ENCODE results near the gene PAOX.

PAOX gene

GRCh38 chr10:133359972-133360610 lies 19.0 kb upstream of the PAOX start:
- CTCF ChIA-PET: interaction anchor here (1.0 to 4.2 kb wide), 2 partner anchors 12 to 30 kb away, joined by 3 to 27 read pairs; no protein-coding TSS in a partner anchor

GRCh38 chr10:133361227-133361626 lies 17.8 kb upstream of the PAOX start:
- H3K27ac ChIP-seq (ENCODE audit: extremely low read depth, low read depth, low read length): no peak overlapping the region
- POLR2A ChIA-PET: interaction anchor here (0.9 to 2.6 kb wide), 3 partner anchors 9 to 11 kb away, joined by 3 to 16 read pairs (median 4); partner anchors contain the start of gene ECHS1

More at GRCh38 chr10:133359972-133360610, 19.0 kb upstream of the PAOX start:
- no peak overlapping the region for H3K4me3 ChIP-seq (ENCODE audit: low read depth, low read length)
- H3K36me3 ChIP-seq (ENCODE audit: control insufficient read depth in 2 of 2, insufficient read depth in 1 of 2, low read length in 2 of 2): peaks cover 0 to 28% of the 10 kb centered on the region in 2 experiments; a peak in 2 of 3 replicates
- H3K4me1 ChIP-seq (ENCODE audit: control insufficient read depth, insufficient read depth, low read length): peaks cover 4% of the 10 kb centered on the region; the same call in 1 of the 2 replicates
- POLR2A ChIA-PET: interaction anchor here (1.2 to 1.4 kb wide), 2 partner anchors 9 to 13 kb away, joined by 4 to 6 read pairs; partner anchors contain the start of gene ECHS1
- H3K27ac ChIP-seq (ENCODE audit: extremely low read depth, low read depth, low read length): no peak overlapping the region
- TF ChIP-seq SCRT2 (tag by site-specific recombination; IDR thresholded peaks at IDR 0.05): no peak
- TF ChIP-seq ZBTB17 (tag by site-specific recombination; IDR thresholded peaks at IDR 0.05): 0 out of 2 replicates have a peak, but pooled peaks have one; percentile 21
- TF ChIP-seq ZNF174 (tag by site-specific recombination; IDR thresholded peaks at IDR 0.05): 0 out of 2 replicates have a peak, but pooled peaks have one; percentile 3
- H3K9me3 ChIP-seq (ENCODE audit: control insufficient read depth, insufficient read depth, low read depth, low read length): no peaks in the 10 kb centered on the region

GRCh38 chr10:133361773-133362441 lies 17.2 kb upstream of the PAOX start:
- no peak for TF ChIP-seq ZNF792 (tag by site-specific recombination; IDR thresholded peaks at IDR 0.05)
- TF ChIP-seq GFI1B (tag by site-specific recombination; IDR thresholded peaks at IDR 0.05): no peak
- no peak for TF ChIP-seq ZNF837 (tag by site-specific recombination; IDR thresholded peaks at IDR 0.05)
- no peak for TF ChIP-seq MYNN (tag by site-specific recombination; IDR thresholded peaks at IDR 0.05; ENCODE audit: borderline replicate concordance)
- peak; percentile 63 for TF ChIP-seq EGR2 (tag by site-specific recombination; IDR thresholded peaks at IDR 0.05; ENCODE audit: low read depth)
- TF ChIP-seq ZNF768 (tag by site-specific recombination; IDR thresholded peaks at IDR 0.05): no peak
- TF ChIP-seq ZFHX2 (tag by site-specific recombination; conservative IDR thresholded peaks at IDR 0.05): 0 out of 2 replicates have a peak, but pooled peaks have one; percentile 18
- TF ChIP-seq PRDM1 (tag by site-specific recombination; IDR thresholded peaks at IDR 0.05): no peak
- H3K27ac ChIP-seq (ENCODE audit: extremely low read depth, low read depth, low read length): no peak overlapping the region
- peaks cover 4% of the 10 kb centered on the region; the same call in 1 of the 2 replicates for H3K4me1 ChIP-seq (ENCODE audit: control insufficient read depth, insufficient read depth, low read length)
- CTCF ChIA-PET: interaction anchor here (1.1 to 4.2 kb wide), 2 partner anchors 11 to 32 kb away, joined by 3 to 27 read pairs; no protein-coding TSS in a partner anchor
- peaks cover 0 to 47% of the 10 kb centered on the region in 2 experiments; a peak in 2 of 3 replicates for H3K36me3 ChIP-seq (ENCODE audit: control insufficient read depth in 2 of 2, insufficient read depth in 1 of 2, low read length in 2 of 2)
- no peaks in the 10 kb centered on the region for H3K9me3 ChIP-seq (ENCODE audit: control insufficient read depth, insufficient read depth, low read depth, low read length)
- no peak overlapping the region for H3K4me3 ChIP-seq (ENCODE audit: low read depth, low read length)
- POLR2A ChIA-PET: interaction anchor here (0.9 to 2.6 kb wide), 3 partner anchors 9 to 16 kb away, joined by 3 to 16 read pairs (median 3); partner anchors contain the start of gene ECHS1

More at GRCh38 chr10:133361227-133361626, 17.8 kb upstream of the PAOX start:
- H3K4me1 ChIP-seq (ENCODE audit: control insufficient read depth, insufficient read depth, low read length): peaks cover 4% of the 10 kb centered on the region; the same call in 1 of the 2 replicates
- CTCF ChIA-PET: interaction anchor here (1.1 to 4.2 kb wide), 2 partner anchors 11 to 31 kb away, joined by 3 to 27 read pairs; no protein-coding TSS in a partner anchor
- H3K36me3 ChIP-seq (ENCODE audit: control insufficient read depth in 2 of 2, insufficient read depth in 1 of 2, low read length in 2 of 2): peaks cover 0 to 40% of the 10 kb centered on the region in 2 experiments; a peak in 2 of 3 replicates
- H3K4me3 ChIP-seq (ENCODE audit: low read depth, low read length): no peak overlapping the region
- no peaks in the 10 kb centered on the region for H3K9me3 ChIP-seq (ENCODE audit: control insufficient read depth, insufficient read depth, low read depth, low read length)
- TF ChIP-seq IKZF3 (tag by site-specific recombination; IDR thresholded peaks at IDR 0.05) (peak; percentile 45; the same call in 1 of the 2 replicates), ZNF175 (tag by site-specific recombination; IDR thresholded peaks at IDR 0.05) (no peak), KLF1 (tag by site-specific recombination; IDR thresholded peaks at IDR 0.05) (peak; percentile 89), ZFHX2 (tag by site-specific recombination; conservative IDR thresholded peaks at IDR 0.05) (peak; percentile 57), ZNF274 (IDR thresholded peaks at IDR 0.05; ENCODE audit: low read length) (no peak), ZNF274 (tag by site-specific recombination; IDR thresholded peaks at IDR 0.05; ENCODE audit: borderline replicate concordance) (no peak), SP3 (tag by site-specific recombination; IDR thresholded peaks at IDR 0.05) (0 out of 2 replicates have a peak, but pooled peaks have one; percentile 20), EGR2 (tag by site-specific recombination; IDR thresholded peaks at IDR 0.05; ENCODE audit: low read depth) (peak; percentile 86), ZBTB8A (tag by site-specific recombination; IDR thresholded peaks at IDR 0.05) (0 out of 2 replicates have a peak, but pooled peaks have one; percentile 45)

All from HEK293 (cell line).